ENCODE results near the gene ACO1. TPM values are rescaled to one million over a fixed set of nuclear protein-coding genes. Genes with fewer than 3 reads are reported as not detected.

Gene ACO1
- total and polyA plus RNA-seq, 7 donors, result 15.6 to 39.4 (median 27.2) TPM

- H3K9me3 ChIP-seq, result no peaks in the 10 kb centered on the region
- peaks cover 0 to 3% (median 0%) of the 10 kb centered on the region in 3 donors for H3K27me3 ChIP-seq (ENCODE audit: insufficient read depth in 3 of 3, low read length in 2 of 3)
- intact Hi-C loops (cut with DNase I), result no loop called here
- 73 to 75% (median 74%) methylated on average over 5 of the region's 5 CpGs for WGBS, 3 donors
- no peaks in the 10 kb centered on the region for H3K4me1 ChIP-seq
- no peak overlapping the region for H3K4me3 ChIP-seq
- no peaks in the 10 kb centered on the region for H3K36me3 ChIP-seq (ENCODE audit: insufficient read depth in 1 of 2, low read depth in 1 of 2)
- ATAC-seq (no peak), DNase-seq (no peak)
- TF ChIP-seq CTCF (IDR thresholded peaks at IDR 0.05), result no peak
- H3K27ac ChIP-seq, result no peak overlapping the region
These were observed 23.3 kb upstream of the ACO1 start for GRCh38 chr9:32360983-32361673.

- no peak overlapping the region for H3K27ac ChIP-seq
- H3K9me3 ChIP-seq, result peaks cover 4% of the 10 kb centered on the region
- no peak for ATAC-seq
- no peaks in the 10 kb centered on the region for H3K4me1 ChIP-seq
- intact Hi-C loops (cut with DNase I), result no loop called here
- H3K4me3 ChIP-seq, result no peak overlapping the region
- H3K36me3 ChIP-seq (ENCODE audit: insufficient read depth in 1 of 2, low read depth in 1 of 2), result no peaks in the 10 kb centered on the region
- H3K27me3 ChIP-seq (ENCODE audit: insufficient read depth in 3 of 3, low read length in 2 of 3), result peaks cover 0 to 5% (median 1%) of the 10 kb centered on the region in 3 donors
- no peak for DNase-seq
- no peak for TF ChIP-seq CTCF (IDR thresholded peaks at IDR 0.05)
These were observed 13.2 kb upstream of the ACO1 start for GRCh38 chr9:32371279-32371678.

GRCh38 chr9:32371679-32372078 is 12.8 kb upstream of the ACO1 start:
- Histone ChIP-seq H3K27me3 (ENCODE audit: insufficient read depth in 3 of 3, low read length in 2 of 3) (peaks cover 0 to 5% (median 1%) of the 10 kb centered on the region in 3 donors), H3K4me1 (no peaks in the 10 kb centered on the region), H3K4me3 (no peak overlapping the region), H3K27ac (no peak overlapping the region), H3K9me3 (peaks cover 4% of the 10 kb centered on the region), H3K36me3 (ENCODE audit: insufficient read depth in 1 of 2, low read depth in 1 of 2) (no peaks in the 10 kb centered on the region)
- TF ChIP-seq CTCF (IDR thresholded peaks at IDR 0.05), result no peak
- intact Hi-C loops (cut with DNase I), result no loop called here
- WGBS, 3 donors, result 89 to 92% (median 91%) methylated on average over 2 of the region's 2 CpGs
- ATAC-seq (no peak), DNase-seq (no peak)

- Histone ChIP-seq H3K9me3 (no peaks in the 10 kb centered on the region), H3K27me3 (ENCODE audit: insufficient read depth in 3 of 3, low read length in 2 of 3) (peaks cover 0 to 5% (median 1%) of the 10 kb centered on the region in 3 donors), H3K27ac (no peak overlapping the region), H3K4me1 (no peaks in the 10 kb centered on the region), H3K4me3 (no peak overlapping the region), H3K36me3 (ENCODE audit: insufficient read depth in 1 of 2, low read depth in 1 of 2) (no peaks in the 10 kb centered on the region)
- intact Hi-C loops (cut with DNase I), result loop anchor here in 1 of 2 donors (5.0 kb wide), 2 partner anchors 56 to 591 kb away; no protein-coding TSS in a partner anchor
- 38 to 73% (median 42%) methylated on average over 2 of the region's 2 CpGs for WGBS, 3 donors
- TF ChIP-seq CTCF (IDR thresholded peaks at IDR 0.05), result no peak
- no peak for DNase-seq
- ATAC-seq, result no peak
These were observed 8.2 kb upstream of the ACO1 start for GRCh38 chr9:32376285-32376684.

- no peaks in the 10 kb centered on the region for H3K9me3 ChIP-seq
- H3K27ac ChIP-seq, result no peak overlapping the region
- DNase-seq (no peak), ATAC-seq (peak; percentile 78 to 94 (median 82))
- intact Hi-C loops (cut with DNase I), result loop anchor here in 1 of 2 donors (5.0 kb wide), 2 partner anchors 54 to 589 kb away; no protein-coding TSS in a partner anchor
- no peaks in the 10 kb centered on the region for H3K27me3 ChIP-seq (ENCODE audit: insufficient read depth in 3 of 3, low read length in 2 of 3)
- no peaks in the 10 kb centered on the region for H3K36me3 ChIP-seq (ENCODE audit: insufficient read depth in 1 of 2, low read depth in 1 of 2)
- no peaks in the 10 kb centered on the region for H3K4me1 ChIP-seq
- 0 to 1% (median 1%) methylated on average over 3 of the region's 3 CpGs for WGBS, 3 donors
- TF ChIP-seq CTCF (IDR thresholded peaks at IDR 0.05), result peak; percentile 79
- no peak overlapping the region for H3K4me3 ChIP-seq
These were observed 5.9 kb upstream of the ACO1 start for GRCh38 chr9:32378496-32378895.

All from psoas muscle (tissue), 8 donors.